Stimulated activated naive CD8-positive, alpha-beta T cell treated with anti-CD3 and anti-CD28 coated beads, Interleukin-15, Interleukin-2, amounts not matched to agents 100 ng/mL and 50 ng/mL, for 24 hours (primary cell): Measurements from ENCODE around the gene CRABP1.
A peak's percentile ranks its signal among the peaks of the same experiment; 100 is the strongest.
"Not testable (repeated sequence)": the region's sequence is repeated elsewhere in the genome, so short reads cannot be mapped to it uniquely, and the experiment has no call there.

Experiments
- H3K27ac Mint-ChIP-seq: one replicate; pipeline ENCODE4 v1.8.0; 2021; ENCODE audit warnings: mild to moderate bottlenecking, mixed read lengths
- H3K27me3 Mint-ChIP-seq: one replicate; pipeline ENCODE4 v1.8.0; 2021; ENCODE audit warnings: mixed read lengths
- H3K36me3 Mint-ChIP-seq: one replicate; pipeline ENCODE4 v1.8.0; 2021; ENCODE audit warnings: low read depth, mixed read lengths
- H3K4me1 Mint-ChIP-seq: one replicate; pipeline ENCODE4 v1.8.0; 2021; ENCODE audit warnings: low read depth, mixed read lengths
- H3K4me3 Mint-ChIP-seq: one replicate; pipeline ENCODE4 v1.8.0; 2021; ENCODE audit warnings: mild to moderate bottlenecking, mixed read lengths
- H3K9me3 Mint-ChIP-seq: one replicate; pipeline ENCODE4 v1.8.0; 2021; ENCODE audit warnings: mixed read lengths

The CRABP1 gene

DNA sequence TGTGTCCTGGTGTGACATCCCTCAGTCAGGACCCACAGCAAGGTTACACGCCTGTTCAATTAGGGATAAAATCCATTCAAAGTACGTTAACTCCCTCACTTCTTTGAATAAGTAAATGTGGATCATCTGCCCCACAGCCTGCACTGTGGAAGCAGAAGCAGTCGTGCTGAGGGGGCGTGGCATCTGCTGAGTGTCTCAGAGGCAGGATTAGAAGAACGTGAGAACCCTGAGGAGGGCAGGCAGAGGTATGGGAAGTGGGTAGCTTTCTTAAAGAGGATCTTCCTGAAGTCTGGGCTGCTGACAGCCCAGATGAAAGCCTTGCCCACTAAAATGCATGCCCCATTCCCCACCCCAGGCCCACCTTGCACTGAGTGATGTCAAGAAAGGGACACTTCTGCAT is 28.5 kb downstream of the CRABP1 start:
- no peak overlapping the region for H3K27ac Mint-ChIP-seq
- no peaks in the 10 kb centered on the region for H3K4me1 Mint-ChIP-seq
- H3K4me3 Mint-ChIP-seq = no peak overlapping the region
- no peaks in the 10 kb centered on the region for H3K27me3 Mint-ChIP-seq
- H3K9me3 Mint-ChIP-seq = no peaks in the 10 kb centered on the region
- no peaks in the 10 kb centered on the region for H3K36me3 Mint-ChIP-seq

DNA sequence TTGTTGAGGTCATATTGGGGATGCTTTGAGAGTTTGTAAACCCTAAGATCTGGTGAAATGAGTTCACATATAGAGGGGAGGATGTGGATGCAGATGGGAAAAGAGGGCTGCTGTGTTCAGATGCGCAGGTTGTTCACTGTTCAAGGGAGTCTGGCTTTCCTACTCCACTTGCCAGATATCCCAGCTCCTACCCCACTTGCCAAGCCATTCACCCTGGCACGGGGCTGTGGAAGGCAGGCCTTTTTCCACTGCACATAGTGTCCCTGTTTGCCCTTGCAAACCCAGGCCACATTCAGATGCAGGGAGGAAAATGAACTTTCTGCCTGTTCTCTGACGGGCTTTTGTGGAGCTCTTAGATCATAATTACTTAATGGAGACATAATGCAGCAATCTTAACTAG is 29.0 kb downstream of the CRABP1 start:
- no peaks in the 10 kb centered on the region for H3K36me3 Mint-ChIP-seq
- H3K4me1 Mint-ChIP-seq = no peaks in the 10 kb centered on the region
- no peak overlapping the region for H3K27ac Mint-ChIP-seq
- H3K9me3 Mint-ChIP-seq = no peaks in the 10 kb centered on the region
- no peak overlapping the region for H3K4me3 Mint-ChIP-seq
- no peaks in the 10 kb centered on the region for H3K27me3 Mint-ChIP-seq

DNA sequence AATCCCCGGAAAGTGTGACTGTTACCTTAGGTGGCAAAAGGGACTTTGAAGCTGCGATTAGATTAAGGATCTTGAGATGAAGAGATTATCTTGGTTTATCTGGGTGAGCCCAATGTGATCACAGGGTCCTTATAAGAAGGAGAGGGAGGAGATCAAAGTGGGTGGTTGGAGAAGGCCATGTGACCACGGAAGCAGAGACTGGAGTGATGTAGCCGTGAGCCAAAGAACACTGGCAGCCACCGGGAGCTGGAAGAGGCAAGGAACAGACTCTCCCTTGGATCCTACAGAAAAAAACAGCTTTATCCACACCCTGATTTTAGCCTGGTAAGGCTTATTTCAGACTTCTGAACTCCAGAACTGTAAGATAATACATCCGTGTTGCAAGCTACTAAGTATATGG is 29.9 kb downstream of the CRABP1 start:
- H3K4me1 Mint-ChIP-seq = peaks cover 6% of the 10 kb centered on the region
- H3K27me3 Mint-ChIP-seq = no peaks in the 10 kb centered on the region
- no peaks in the 10 kb centered on the region for H3K36me3 Mint-ChIP-seq
- no peaks in the 10 kb centered on the region for H3K9me3 Mint-ChIP-seq
- no peak overlapping the region for H3K4me3 Mint-ChIP-seq
- H3K27ac Mint-ChIP-seq = no peak overlapping the region

DNA sequence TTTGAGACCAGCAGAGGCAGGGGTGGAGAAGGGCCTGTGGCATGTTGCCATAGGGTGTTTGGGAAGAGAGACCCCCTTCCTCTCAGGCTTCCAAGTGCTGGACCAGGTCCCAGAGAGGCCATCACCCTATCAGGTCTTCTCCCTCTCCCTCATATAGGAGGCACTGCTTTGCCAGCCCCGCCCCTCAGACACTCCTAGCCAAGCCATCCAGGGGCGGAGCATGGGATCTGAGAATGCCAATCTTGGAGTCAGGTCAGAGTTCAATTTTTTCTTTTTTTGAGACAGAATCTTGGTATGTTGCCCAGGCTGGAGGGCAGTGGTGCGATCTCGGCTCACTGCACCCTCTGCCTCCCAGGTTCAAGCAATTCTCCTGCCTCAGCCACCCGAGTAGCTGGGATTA is 32.7 kb downstream of the CRABP1 start:
- Mint-ChIP-seq H3K4me3 (no peak overlapping the region), H3K27ac (no peak overlapping the region), H3K9me3 (no peaks in the 10 kb centered on the region), H3K4me1 (peaks cover 9% of the 10 kb centered on the region), H3K27me3 (no peaks in the 10 kb centered on the region), H3K36me3 (no peaks in the 10 kb centered on the region)

DNA sequence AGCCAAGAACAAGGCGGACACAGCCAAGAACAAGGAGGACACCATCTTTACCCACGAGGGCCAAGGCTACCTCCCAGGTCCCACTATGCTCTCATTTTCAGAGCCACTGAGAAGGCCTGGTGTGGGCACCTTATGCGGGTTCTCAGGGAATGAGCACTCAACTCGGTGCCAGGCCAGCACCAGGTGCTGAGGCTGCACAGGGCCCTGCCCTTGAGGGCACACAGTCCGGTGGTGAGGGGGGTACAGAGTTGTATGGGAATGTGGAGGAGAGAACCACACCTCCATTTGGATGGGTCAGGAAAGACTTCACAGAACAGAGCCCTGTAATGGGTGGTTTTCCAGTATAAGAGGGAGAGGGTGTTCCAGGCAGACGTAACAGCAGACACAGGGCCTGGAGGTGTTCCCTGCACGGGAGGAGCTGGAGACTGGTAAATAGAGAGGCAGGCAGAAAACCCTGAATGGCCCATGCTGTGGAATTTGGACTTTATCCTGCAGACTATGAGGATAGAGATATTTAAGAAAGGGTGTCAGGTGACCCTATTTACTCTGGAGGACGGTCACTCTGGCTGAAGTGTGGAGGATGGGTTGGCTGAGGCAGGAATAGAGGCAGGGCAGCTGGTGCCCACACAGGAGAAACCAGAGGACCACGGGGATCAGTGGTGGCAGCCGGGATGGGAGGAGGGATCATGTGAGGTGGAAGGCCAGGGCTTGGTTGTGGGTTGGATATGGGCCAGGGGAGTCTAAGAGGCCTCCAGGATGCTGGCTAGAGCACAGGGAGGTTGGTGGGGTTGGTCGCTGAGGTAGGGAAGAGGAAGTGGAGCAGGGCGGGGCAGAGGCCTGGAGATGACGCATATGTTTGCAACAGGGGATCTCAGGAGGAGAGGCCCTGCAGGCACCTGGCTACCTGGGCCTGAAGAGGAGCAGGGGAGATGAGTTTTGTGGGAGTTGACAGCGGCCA is 34.6 kb downstream of the CRABP1 start:
- Mint-ChIP-seq H3K4me3 (no peak overlapping the region), H3K36me3 (no peaks in the 10 kb centered on the region), H3K27ac (peak overlapping the region; percentile 32), H3K4me1 (peaks cover 9% of the 10 kb centered on the region), H3K27me3 (peaks cover 3% of the 10 kb centered on the region), H3K9me3 (no peaks in the 10 kb centered on the region)

DNA sequence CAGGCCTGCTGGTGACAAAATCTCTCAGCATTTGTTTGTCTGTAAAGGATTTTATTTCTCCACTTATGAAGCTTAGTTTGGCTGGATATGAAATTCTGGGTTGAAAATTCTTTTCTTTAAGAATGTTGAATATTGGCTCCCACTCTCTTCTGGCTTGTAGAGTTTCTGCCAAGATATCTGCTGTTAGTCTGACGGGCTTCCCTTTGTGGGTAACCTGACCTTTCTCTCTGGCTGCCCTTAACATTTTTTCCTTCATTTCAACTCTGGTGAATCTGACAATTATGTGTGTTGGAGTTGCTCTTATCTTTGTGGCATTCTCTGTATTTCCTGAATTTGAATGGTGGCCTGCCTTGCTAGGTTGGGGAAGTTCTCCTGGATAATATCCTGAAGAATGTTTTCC is 40.0 kb downstream of the CRABP1 start:
- not testable (repeated sequence) for H3K4me1 Mint-ChIP-seq, H3K9me3 Mint-ChIP-seq, H3K27ac Mint-ChIP-seq, H3K4me3 Mint-ChIP-seq, H3K36me3 Mint-ChIP-seq
- H3K27me3 Mint-ChIP-seq = peaks cover 17% of the 10 kb centered on the region

DNA sequence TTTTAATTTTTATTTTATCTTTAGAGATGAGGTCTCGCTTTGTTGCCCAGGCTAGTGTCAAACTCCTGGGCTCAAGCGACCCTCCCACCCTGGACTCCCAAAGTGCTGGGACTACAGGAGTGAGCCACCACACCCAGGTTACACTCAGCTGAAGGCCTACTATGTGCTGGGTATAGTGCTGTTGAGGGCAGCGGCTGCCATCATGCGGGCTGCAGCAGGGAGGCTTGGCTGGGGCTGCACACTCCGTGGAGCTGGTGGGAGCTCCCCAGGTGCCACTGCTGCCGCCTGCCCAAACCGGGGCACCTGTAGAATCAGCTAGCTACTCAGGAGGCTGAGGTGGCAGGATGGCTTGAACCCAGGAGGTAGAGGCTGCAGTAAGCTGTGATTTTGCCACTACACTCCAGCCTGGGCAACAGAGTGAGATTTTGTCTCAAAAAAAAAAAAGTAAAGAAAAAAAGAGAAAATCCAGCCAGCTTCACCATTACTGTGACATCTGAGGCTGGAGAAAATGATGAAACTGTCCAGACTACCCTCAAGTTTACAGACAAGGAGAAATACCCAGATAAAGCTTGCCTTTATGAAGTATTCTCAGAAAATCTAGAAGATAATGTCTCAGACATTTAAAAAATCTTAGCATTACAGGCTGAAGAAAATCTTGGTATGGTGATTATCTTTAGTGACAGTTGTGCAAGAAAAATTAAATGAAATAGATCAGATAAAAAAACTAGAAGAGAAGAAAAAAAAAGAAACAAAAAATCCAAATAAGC is 42.1 kb downstream of the CRABP1 start:
- Mint-ChIP-seq H3K36me3 (no peaks in the 10 kb centered on the region), H3K27me3 (peaks cover 30% of the 10 kb centered on the region), H3K9me3 (no peaks in the 10 kb centered on the region), H3K27ac (no peak overlapping the region), H3K4me3 (no peak overlapping the region), H3K4me1 (no peaks in the 10 kb centered on the region)

DNA sequence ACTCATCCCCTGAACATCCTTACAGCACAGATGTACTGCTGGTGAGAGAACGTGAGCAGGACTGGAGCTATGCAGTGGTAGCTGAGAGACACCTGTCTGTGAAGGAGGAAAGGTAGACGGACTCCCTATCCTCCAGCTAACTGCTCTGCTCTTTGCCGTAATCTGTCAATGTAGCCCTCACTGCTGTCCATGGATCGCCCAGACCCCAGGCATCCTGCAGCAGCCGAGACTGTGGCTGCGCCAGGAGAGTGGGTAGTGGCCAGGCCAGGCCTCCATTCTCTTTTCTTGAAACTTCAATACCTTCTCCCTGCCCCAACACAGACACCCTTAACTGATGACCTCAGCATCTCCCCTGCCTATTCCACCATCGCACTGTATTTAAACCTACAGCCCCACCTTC is 44.5 kb downstream of the CRABP1 start:
- Mint-ChIP-seq H3K4me1 (no peaks in the 10 kb centered on the region), H3K4me3 (no peak overlapping the region), H3K36me3 (no peaks in the 10 kb centered on the region), H3K9me3 (no peaks in the 10 kb centered on the region), H3K27ac (no peak overlapping the region), H3K27me3 (peaks cover 28% of the 10 kb centered on the region)

DNA sequence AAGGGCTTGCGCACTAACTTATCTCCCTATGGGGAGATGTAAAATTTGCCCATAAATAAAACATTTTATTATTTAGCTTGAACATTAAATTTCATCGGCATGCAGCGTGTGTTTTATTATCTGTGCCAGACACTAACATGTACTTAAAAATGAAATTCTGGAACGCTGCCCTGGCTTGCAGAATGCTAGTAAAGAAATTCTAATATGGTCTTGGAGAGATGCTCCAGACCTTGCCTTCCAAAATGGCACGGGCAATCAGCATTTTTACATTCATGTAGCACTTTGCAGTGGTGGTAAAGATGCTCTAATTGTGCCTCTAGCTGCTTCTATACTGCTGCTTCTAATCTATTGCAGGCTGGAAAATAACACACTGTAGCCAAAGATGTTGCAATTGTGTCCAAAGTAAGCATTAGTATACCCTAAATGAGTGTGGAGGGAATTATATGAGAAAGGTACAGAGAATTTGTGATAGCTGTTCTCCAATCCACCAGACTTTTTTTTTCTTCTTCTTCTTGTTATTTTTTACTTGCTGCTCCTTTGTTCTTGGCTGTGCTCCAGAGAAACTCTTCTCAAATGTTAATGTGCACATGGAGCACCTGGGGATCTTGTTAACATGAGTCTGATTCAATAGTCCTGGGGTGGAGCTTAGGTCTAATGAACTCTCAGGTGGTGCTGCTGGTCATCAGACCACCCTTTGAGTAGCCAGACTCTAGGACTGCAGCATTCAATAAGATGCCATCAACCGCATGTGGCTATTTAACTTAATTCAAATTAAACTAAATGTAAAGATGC is 47.3 kb downstream of the CRABP1 start:
- no peaks in the 10 kb centered on the region for H3K36me3 Mint-ChIP-seq
- H3K4me3 Mint-ChIP-seq = no peak overlapping the region
- H3K4me1 Mint-ChIP-seq = no peaks in the 10 kb centered on the region
- H3K27me3 Mint-ChIP-seq = peaks cover 28% of the 10 kb centered on the region
- no peak overlapping the region for H3K27ac Mint-ChIP-seq
- no peaks in the 10 kb centered on the region for H3K9me3 Mint-ChIP-seq

DNA sequence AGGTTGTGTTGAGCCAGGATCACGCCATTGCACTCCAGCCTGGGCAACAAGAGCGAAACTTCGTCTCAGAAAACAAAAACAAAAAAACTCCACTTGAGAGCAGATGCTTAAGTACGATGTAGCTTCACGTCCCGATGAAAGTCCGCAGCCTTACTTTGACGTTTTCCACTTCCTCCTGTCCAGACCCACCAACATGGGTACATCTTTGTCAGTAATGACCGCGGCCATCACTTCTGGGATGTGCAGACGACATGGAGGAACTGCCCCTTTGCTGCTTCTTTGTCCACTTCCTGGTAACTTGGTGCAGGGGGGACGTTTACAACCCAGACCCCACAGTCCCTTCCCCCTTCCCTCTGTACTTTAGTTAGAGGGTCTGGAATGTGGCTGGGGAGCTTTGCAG is 48.7 kb downstream of the CRABP1 start:
- H3K4me3 Mint-ChIP-seq = no peak overlapping the region
- no peaks in the 10 kb centered on the region for H3K9me3 Mint-ChIP-seq
- peaks cover 20% of the 10 kb centered on the region for H3K27me3 Mint-ChIP-seq
- H3K27ac Mint-ChIP-seq = no peak overlapping the region
- H3K36me3 Mint-ChIP-seq = no peaks in the 10 kb centered on the region
- H3K4me1 Mint-ChIP-seq = no peaks in the 10 kb centered on the region

DNA sequence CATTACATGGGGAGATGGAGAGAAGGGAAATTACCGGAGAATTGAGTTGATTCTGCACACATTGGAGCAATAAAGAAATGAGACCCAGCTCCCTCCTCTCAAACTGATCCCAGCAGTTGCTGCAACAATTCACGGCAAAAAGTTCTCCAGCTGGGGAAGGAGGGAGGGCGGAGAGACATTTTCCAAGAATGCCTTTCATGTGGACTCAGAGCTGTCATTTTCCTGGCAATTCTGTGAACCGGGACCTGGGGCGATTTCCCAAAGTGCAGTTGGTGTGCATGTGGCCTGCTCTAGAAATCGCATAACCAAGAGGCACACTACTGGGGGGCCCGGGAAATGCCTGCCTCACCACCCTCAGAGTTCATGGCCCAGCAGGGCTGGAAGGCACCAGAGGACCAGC is 49.2 kb downstream of the CRABP1 start:
- Mint-ChIP-seq H3K27me3 (peaks cover 17% of the 10 kb centered on the region), H3K36me3 (no peaks in the 10 kb centered on the region), H3K27ac (no peak overlapping the region), H3K4me3 (no peak overlapping the region), H3K9me3 (no peaks in the 10 kb centered on the region), H3K4me1 (no peaks in the 10 kb centered on the region)

DNA sequence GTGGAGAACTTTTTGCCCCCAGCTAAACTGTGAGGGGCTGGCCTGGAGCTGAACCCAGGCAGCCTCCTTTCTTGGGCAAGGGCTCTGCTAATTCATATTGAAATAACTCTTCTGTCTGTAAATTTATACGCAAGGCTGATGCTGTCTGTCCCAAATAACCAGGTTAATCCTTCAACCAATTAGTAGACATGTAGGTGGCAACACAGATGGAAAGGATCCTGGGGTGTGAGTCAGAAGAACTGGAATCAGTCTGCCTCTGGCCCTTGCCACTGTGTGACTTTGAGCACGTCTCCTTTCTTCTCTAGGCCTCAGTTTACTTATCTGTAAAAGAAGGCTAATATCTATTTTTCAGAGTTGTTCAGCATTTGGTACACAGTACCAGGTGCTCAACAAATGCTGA is 49.6 kb downstream of the CRABP1 start:
- Mint-ChIP-seq H3K36me3 (no peaks in the 10 kb centered on the region), H3K4me3 (no peak overlapping the region), H3K4me1 (no peaks in the 10 kb centered on the region), H3K27ac (no peak overlapping the region), H3K27me3 (peaks cover 17% of the 10 kb centered on the region), H3K9me3 (no peaks in the 10 kb centered on the region)

DNA sequence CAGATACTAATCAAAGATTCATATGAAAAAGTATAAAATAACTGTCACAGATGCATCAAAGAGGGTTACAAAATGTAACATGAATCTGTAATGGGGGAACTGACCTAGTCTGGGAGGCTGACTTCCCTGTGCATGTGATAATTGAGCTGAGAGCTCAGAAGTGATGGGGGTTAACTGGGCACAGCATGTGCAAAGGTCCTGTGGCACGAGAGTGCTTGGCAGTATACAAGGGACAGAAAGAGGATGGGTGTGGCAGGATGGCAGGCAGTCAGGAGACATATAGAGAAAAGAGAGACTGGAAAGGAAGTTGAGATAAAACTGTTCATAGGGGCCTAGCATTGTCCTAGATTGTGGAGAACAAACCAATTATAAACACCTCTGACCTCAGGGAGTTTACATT is 50.1 kb downstream of the CRABP1 start:
- H3K4me1 Mint-ChIP-seq = no peaks in the 10 kb centered on the region
- H3K4me3 Mint-ChIP-seq = no peak overlapping the region
- peaks cover 13% of the 10 kb centered on the region for H3K27me3 Mint-ChIP-seq
- H3K9me3 Mint-ChIP-seq = no peaks in the 10 kb centered on the region
- H3K36me3 Mint-ChIP-seq = no peaks in the 10 kb centered on the region
- peak overlapping the region; percentile 22 for H3K27ac Mint-ChIP-seq

DNA sequence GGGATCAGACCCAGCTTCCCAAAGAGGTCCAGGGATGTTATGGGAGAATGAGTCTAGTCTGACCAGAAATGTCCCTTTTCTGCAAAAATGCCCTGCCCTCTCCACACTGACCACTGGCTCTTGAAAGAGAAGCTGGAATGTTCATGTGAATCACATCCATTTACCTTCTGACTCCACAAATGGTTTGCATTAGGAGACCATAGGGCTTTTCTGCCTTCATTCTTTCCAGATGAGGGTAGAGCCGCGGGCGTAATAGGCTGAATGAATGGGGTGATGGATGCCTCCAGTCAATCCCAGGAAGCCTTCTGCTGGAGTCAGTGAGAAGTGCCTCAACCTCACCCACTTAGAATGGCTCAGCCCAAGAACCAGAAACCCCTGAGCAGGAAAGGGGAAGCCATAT is 50.7 kb downstream of the CRABP1 start:
- Mint-ChIP-seq H3K36me3 (no peaks in the 10 kb centered on the region), H3K9me3 (no peaks in the 10 kb centered on the region), H3K27me3 (peaks cover 7% of the 10 kb centered on the region), H3K27ac (no peak overlapping the region), H3K4me3 (no peak overlapping the region), H3K4me1 (no peaks in the 10 kb centered on the region)

DNA sequence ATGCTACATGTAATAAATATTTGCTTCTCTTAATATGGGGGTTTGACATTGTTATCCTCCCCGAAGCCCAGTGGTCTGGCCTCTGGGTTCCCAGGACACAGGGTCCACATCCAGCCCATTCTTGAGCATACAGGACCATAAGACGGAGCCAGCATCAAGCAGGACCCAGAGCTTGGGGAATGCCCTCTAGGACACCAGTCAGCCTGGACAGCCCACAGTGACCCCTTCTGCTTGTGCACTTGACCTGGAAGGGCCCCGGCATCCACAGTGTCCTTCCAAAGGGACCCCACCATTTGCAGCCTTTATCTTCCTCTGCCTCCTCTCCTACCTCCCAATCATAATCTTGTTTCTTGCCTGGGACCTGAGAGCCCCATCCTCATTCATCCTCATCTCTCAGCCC is 51.6 kb downstream of the CRABP1 start:
- no peak overlapping the region for H3K27ac Mint-ChIP-seq
- no peak overlapping the region for H3K4me3 Mint-ChIP-seq
- no peaks in the 10 kb centered on the region for H3K36me3 Mint-ChIP-seq
- no peaks in the 10 kb centered on the region for H3K4me1 Mint-ChIP-seq
- H3K27me3 Mint-ChIP-seq = peaks cover 2% of the 10 kb centered on the region
- no peaks in the 10 kb centered on the region for H3K9me3 Mint-ChIP-seq
